Measurements from ENCODE around the gene NRXN3.

NRXN3 gene

DNA sequence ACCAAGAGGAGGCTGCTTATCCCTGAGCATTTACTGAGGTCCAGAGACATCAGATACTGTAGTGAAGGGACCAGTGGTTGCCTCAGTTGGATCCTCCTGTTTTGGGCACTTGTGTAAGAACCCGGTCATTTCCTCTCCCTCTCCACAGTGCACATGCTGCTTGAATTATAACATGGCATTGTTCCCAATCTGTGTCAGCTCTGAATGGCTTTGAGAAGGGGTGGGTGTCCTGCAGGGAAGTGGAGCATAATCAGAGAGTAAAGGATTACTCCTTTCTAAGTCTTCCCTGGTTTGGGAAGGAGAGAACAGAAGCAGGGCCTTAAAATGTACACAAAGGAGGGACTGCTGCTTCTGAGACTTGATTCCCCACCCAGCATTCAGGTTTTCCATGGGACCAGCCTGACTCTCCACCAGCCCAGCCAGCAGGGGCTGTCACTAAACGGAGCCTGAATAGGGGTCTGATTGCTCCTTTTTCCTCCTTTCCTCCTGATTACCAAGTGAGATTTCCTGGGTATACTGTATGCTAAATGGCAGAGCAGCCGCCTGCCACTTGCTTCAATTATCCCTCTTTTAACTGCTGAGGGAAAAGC lies 78.4 kb downstream of the NRXN3 start:
- no peak for DNase-seq

DNA sequence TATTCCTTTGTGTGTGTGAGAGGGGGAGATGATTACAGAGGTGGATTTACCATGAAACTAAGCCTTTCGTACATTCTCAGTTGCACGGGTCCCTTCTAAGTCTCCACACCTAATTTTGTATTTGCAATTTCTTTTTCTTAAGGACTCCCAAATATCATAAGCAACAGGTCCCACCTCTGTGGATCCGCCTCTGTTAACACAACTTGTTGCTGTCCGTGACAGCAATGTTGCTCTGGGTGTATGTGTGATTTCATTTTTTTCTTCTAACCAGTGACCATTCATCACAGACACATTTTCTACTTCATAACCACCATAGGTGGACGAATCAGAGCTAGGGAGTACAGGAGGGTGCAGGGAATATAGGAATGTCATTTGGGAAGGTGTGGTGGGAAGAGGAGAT lies 81.1 kb downstream of the NRXN3 start:
- DNase-seq, result no peak

- DNase-seq, result no peak
Measured at GRCh38 chr14:78253986-78254385, 83.8 kb downstream of the NRXN3 start.

- DNase-seq, result peak; percentile 97
Measured at GRCh38 chr14:78254911-78255461, 84.8 kb downstream of the NRXN3 start.

DNA sequence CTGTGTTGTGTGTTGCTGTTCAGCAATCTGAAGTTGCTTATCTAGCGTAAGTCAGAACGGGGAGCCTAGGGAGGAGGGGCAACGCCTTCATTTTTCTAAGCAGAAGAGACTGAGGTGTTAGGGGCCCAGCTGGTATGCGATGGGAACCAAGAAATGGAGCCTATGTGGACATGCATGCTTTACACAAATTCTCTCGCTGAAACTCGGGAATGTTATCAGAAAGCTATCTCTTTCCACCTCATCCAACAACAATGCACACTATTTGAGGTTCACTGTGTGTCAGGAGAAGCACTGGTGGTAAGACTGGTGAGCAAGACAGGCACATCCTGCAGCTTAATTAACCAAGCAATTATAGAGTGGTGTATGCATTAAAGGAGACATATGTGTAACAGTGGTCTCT lies 89.7 kb downstream of the NRXN3 start:
- no peak for DNase-seq

DNA sequence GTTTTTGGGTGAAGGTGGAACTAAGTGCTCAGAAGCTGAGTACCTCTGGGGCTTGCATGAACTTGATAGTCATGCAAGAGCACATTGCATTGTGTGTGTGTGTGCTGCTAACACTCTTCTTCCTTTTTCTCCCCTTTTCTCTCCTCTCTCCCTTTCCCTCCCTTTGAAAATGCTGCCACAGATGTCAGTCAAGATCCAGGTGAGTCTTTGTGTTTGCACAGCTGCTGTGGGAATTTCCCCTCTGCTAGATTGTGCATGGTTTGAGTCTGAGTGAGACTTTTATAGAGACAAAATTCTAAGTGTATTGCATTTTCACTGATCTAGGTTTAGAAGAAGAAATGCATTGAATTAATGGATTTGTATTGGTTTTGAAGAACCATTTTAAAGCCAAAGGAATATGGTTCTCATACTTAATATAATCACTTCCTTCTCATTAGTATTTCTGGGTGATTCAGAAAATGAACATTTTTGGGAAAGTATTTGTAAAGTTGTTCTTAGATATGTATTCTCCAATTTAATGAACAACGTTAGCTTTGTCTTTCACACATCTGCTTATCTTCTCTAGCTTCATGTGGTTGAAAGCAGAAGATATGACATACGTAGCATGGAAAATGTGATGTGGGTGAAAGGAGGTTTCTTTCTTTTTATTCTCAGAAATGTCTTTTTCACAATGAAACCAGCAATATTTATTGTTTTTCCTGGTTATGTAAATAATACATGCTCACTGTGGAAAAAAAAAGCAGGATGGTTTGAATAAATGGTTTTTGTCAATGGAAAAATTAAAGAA lies 108.5 kb downstream of the NRXN3 start:
- peak; percentile 48 for DNase-seq

GRCh38 chr14:78282437-78282836 lies 112.3 kb downstream of the NRXN3 start:
- peak; percentile 38 for DNase-seq

DNA sequence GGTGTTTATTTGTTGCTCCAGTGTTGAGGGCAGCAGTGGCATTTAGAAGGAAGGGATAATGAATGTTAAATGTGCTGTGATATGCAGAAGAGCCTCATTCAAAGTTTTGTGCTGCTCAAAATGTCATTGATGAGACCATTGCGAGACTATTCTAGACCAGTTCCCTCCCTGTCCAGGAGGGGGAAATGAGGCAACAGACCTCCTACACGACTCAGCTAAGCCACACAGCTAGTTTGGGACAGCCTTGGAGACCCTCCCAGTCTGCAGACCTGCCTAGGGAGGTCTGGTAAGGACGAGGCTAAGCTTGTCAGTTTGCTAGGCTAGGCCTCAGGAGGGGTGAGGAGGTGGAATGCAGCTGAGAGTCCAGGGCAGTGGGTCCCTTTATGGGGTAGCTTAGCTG lies 116.0 kb downstream of the NRXN3 start:
- no peak for DNase-seq

GRCh38 chr14:78292003-78292402 lies 121.8 kb downstream of the NRXN3 start:
- no peak for DNase-seq

- no peak for DNase-seq
Measured at GRCh38 chr14:78297858-78298257, 127.7 kb downstream of the NRXN3 start.

DNA sequence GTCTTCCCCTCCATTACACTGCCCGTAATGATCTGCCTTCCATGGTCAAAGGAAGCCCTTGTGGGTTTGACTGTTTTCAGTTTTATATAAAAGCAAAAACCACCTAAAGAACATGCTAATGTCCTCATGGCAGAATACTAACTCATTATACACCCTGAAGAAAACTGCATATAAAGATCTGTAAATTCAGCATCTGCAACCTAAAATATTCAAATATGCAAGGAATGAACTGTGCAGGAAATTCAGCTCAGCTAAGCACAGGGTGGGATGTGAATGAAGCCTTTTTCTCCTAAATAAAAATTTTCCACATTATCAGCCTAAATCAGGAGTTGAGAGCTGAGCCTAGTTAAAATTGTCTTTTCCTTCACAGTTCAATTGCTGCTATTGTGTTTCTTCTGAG lies 128.1 kb downstream of the NRXN3 start:
- no peak for DNase-seq

- no peak for DNase-seq
Measured at GRCh38 chr14:78302841-78303240, 132.7 kb downstream of the NRXN3 start.

DNA sequence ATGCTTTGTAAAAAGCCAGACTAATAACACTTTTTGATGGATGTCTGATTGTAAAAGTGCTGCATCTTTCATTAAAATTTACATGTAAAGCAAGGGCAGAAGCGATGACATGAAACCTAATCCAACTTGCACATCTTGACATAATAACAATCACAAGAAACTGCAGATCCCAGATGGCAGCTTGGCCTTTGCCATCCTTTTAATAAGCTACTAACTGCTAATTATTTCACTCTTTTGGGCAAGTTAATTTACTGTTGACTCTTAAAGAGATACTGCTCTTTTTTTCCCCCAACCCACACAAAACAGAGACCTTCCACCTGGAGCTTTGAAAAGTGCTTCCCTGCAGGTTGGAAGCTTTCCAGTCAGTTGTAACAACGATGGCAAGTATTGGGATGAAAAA lies 137.5 kb downstream of the NRXN3 start:
- peak; percentile 77 for DNase-seq

GRCh38 chr14:78308079-78308478 lies 137.9 kb downstream of the NRXN3 start:
- peak; percentile 41 for DNase-seq

GRCh38 chr14:78310272-78310671 lies 140.1 kb downstream of the NRXN3 start:
- DNase-seq, result no peak

GRCh38 chr14:78313499-78313898 lies 143.3 kb downstream of the NRXN3 start:
- no peak for DNase-seq

DNA sequence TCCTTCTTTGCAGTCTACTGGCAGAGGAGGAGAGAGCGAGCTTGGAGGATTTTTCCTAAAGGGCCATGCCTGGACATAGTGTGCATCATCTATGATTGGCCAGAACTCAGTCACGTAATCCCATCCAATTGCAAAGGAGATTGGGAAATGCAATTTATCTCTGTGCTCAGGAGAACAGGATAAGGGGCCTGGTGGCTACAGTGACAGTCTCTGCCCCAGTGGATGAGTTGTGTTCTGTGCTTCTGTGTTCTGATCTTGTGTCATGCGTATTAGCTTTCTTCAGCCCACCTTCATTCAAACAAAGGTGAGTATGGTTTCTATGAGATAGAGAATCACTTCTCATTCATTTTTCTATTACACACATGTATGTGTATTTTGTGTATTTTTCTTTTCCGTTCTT lies 144.3 kb downstream of the NRXN3 start:
- DNase-seq, result no peak

DNA sequence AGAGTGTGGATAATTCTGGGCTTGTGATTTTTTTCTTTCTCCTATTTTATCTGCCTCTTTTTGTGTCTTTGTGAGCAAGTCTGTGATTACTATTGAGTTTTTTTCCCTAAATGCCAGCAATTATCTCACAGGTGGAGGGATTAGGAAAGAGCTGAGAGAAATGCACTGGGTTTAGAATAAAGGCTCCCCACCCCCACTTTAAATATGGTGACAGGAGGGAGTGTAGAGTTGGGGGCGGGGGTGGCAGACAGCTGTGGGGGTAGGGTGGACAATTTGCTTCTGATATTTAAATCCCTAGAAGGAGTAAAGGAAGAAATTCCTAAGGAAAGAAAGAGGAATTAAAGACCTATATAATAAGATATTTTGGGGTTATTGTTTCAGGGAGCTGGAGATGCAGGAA lies 145.9 kb downstream of the NRXN3 start:
- peak; percentile 47 for DNase-seq

GRCh38 chr14:78316786-78317185 lies 146.6 kb downstream of the NRXN3 start:
- DNase-seq, result no peak

- peak; percentile 44 for DNase-seq
Measured at GRCh38 chr14:78319406-78319805, 149.2 kb downstream of the NRXN3 start.

GRCh38 chr14:78319887-78320635 lies 149.9 kb downstream of the NRXN3 start:
- peak; percentile 79 for DNase-seq

DNA sequence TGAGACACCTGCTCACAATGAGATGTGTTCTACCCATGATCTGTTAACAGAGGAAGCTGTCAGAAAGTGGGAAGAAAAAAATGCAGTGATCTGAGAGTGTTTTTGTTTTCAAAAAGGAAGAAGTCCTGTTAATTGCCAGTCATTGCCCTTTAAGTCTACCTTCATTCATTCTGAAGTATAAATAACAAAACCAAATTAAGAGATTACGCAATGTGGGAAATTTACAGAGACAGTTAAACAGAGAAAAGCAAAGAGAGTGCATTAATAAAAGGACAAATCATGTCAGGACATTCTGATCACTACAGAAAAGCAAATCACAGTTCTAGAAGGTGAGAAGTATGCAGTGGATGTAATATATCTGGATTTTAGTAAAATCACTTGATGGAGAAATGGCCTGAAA lies 154.2 kb downstream of the NRXN3 start:
- no peak for DNase-seq

DNA sequence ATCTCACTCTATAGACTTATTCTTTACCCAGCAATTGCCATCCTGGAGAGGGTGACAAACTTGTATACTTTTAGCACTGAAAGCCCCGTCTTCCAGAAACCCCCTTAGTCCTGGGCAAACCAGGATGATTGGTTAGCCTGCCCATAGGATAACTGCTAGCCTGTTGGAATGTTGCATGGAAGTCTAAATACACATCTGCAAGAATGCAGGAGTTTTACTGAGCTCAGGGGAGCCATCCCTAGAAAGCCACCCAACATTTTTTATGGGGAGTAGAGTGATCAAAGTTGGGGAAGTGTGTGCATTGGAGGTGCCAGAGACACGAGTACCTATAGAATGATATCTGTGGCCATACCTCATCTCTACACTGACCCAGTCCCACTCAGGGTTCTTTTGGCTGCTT lies 155.7 kb downstream of the NRXN3 start:
- no peak for DNase-seq

All from COR-L47 (cell line).